Left ventricle myocardium inferior (tissue), 1 donor: ENCODE measurements around the gene CPA5. TPM values are rescaled to one million over a fixed set of nuclear protein-coding genes. Genes with fewer than 3 reads are reported as not detected.

Experiments
- DNase-seq: peaks from one replicate; pipeline ENCODE4 v3.0.0-alpha.2; 2020
- H3K27ac ChIP-seq: fragments of 200-600 bp; replicated peaks from 2 replicates; pipeline ENCODE4 v1.8.0; 2021
- H3K27me3 ChIP-seq: fragments of 200-600 bp; 2 replicates; pipeline ENCODE4 v1.8.0; 2021; ENCODE audit warnings: low read depth
- H3K36me3 ChIP-seq: fragments of 200-600 bp; 2 replicates; pipeline ENCODE4 v1.8.0; 2021
- H3K4me1 ChIP-seq: fragments of 200-600 bp; 2 replicates; pipeline ENCODE4 v1.8.0; 2021
- H3K4me3 ChIP-seq: fragments of 200-600 bp; 2 replicates; pipeline ENCODE4 v1.8.0; 2021; ENCODE audit warnings: mild to moderate bottlenecking, moderate library complexity
- H3K9me3 ChIP-seq: fragments of 200-600 bp; replicated peaks from 2 replicates; pipeline ENCODE4 v1.8.0; 2021
- CTCF ChIP-seq: fragments of 200-600 bp; IDR thresholded peaks from 2 replicates; pipeline ENCODE4 v1.8.0; 2021; ENCODE audit warnings: antibody characterized with exemption, mild to moderate bottlenecking, borderline replicate concordance
- intact Hi-C: fragments of 100-400 bp; cut with micrococcal nuclease; formaldehyde crosslinking; loops from one replicate; pipeline ENCODE4 v1.11.0; 2022
- total RNA-seq: library from RNA; stranded (reverse); fragmentation: NEBNext Ultra II Directional; extraction: Animal tissue kit (Norgen Biotek cat#: 25700); gene quantifications from one replicate; pipeline ENCODE4 v1.2.1, GENCODE V29; 2021
- donor health status: DM: no; HTN: yes; CAD: no; lungs with severe emphysema.

CPA5 gene
- total RNA-seq, 1 donor from 2014 or later: not detected

- Histone ChIP-seq H3K27ac (no peak overlapping the region), H3K4me3 (no peak overlapping the region), H3K9me3 (peaks cover 9% of the 10 kb centered on the region), H3K36me3 (no peaks in the 10 kb centered on the region), H3K27me3 (peaks cover 16% of the 10 kb centered on the region), H3K4me1 (peaks cover 16% of the 10 kb centered on the region)
- no peak for TF ChIP-seq CTCF
- intact Hi-C loops: no loop called here
- DNase-seq: no peak
These were observed 2.3 kb downstream of the CPA5 start for GRCh38 chr7:130346941-130347340.

GRCh38 chr7:130349911-130350782 lies 5.5 kb downstream of the CPA5 start:
- no peak overlapping the region for H3K4me3 ChIP-seq
- no peaks in the 10 kb centered on the region for H3K36me3 ChIP-seq
- no peaks in the 10 kb centered on the region for H3K9me3 ChIP-seq
- DNase-seq: no peak
- peaks cover 24% of the 10 kb centered on the region for H3K4me1 ChIP-seq
- H3K27me3 ChIP-seq: peaks cover 22% of the 10 kb centered on the region
- intact Hi-C loops: no loop called here
- peak overlapping the region; percentile 75 for H3K27ac ChIP-seq
- TF ChIP-seq CTCF: no peak

- TF ChIP-seq CTCF: no peak
- Histone ChIP-seq H3K27ac (peak overlapping the region; percentile 75), H3K4me3 (no peak overlapping the region), H3K27me3 (peaks cover 18% of the 10 kb centered on the region), H3K4me1 (peaks cover 29% of the 10 kb centered on the region), H3K36me3 (no peaks in the 10 kb centered on the region), H3K9me3 (no peaks in the 10 kb centered on the region)
- intact Hi-C loops: no loop called here
- DNase-seq: peak; percentile 34
These were observed 6.6 kb downstream of the CPA5 start for GRCh38 chr7:130350945-130351790.

- Histone ChIP-seq H3K9me3 (no peaks in the 10 kb centered on the region), H3K27me3 (peaks cover 13% of the 10 kb centered on the region), H3K36me3 (no peaks in the 10 kb centered on the region), H3K4me3 (no peak overlapping the region), H3K27ac (peak overlapping the region; percentile 75), H3K4me1 (peaks cover 35% of the 10 kb centered on the region)
- TF ChIP-seq CTCF: no peak
- intact Hi-C loops: no loop called here
- DNase-seq: no peak
These were observed 7.1 kb downstream of the CPA5 start for GRCh38 chr7:130351791-130352090.

GRCh38 chr7:130352194-130353074 lies 7.8 kb downstream of the CPA5 start:
- H3K27me3 ChIP-seq: peaks cover 8% of the 10 kb centered on the region
- peak overlapping the region; percentile 75 for H3K27ac ChIP-seq
- no peak for TF ChIP-seq CTCF
- no peaks in the 10 kb centered on the region for H3K36me3 ChIP-seq
- no peaks in the 10 kb centered on the region for H3K9me3 ChIP-seq
- no peak for DNase-seq
- H3K4me1 ChIP-seq: peaks cover 40% of the 10 kb centered on the region
- H3K4me3 ChIP-seq: peak overlapping the region; percentile 14
- intact Hi-C loops: no loop called here
